Upper lobe of right lung (tissue), 1 donor: ENCODE measurements around the gene MYO18A. TPM values are rescaled to one million over a fixed set of nuclear protein-coding genes. Genes with fewer than 3 reads are reported as not detected.

Experiments
- ATAC-seq: fragments of 200-7000 bp; cut with Tn5 transposase; one replicate; pipeline ENCODE4 v1.9.1; 2020; ENCODE audit warnings: mild to moderate bottlenecking, moderate library complexity
- DNase-seq: peaks from one replicate; pipeline ENCODE4 v3.0.0-alpha.2; 2020
- H3K27ac ChIP-seq: fragments of 200-600 bp; one replicate; pipeline ENCODE4 v1.8.0; 2022
- H3K27me3 ChIP-seq: fragments of 200-600 bp; one replicate; pipeline ENCODE4 v1.8.0; 2022; ENCODE audit warnings: mild to moderate bottlenecking
- H3K36me3 ChIP-seq: fragments of 200-600 bp; one replicate; pipeline ENCODE4 v1.8.0; 2022
- H3K4me1 ChIP-seq: fragments of 200-600 bp; one replicate; pipeline ENCODE4 v1.8.0; 2022
- H3K4me3 ChIP-seq: fragments of 200-600 bp; one replicate; pipeline ENCODE4 v1.8.0; 2022; ENCODE audit warnings: mild to moderate bottlenecking
- H3K9me3 ChIP-seq: fragments of 200-600 bp; one replicate; pipeline ENCODE4 v1.8.0; 2022
- intact Hi-C: fragments of 100-400 bp; cut with DNase I; formaldehyde crosslinking; loops from one replicate; pipeline ENCODE4 v1.11.0; 2022
- total RNA-seq: library from RNA; stranded (reverse); fragmentation: NEBNext Ultra II Directional; extraction: Animal tissue kit (Norgen Biotek cat#: 25700); gene quantifications from one replicate; pipeline ENCODE4 v1.2.1, GENCODE V29; 2021
- TF ChIP-seq, protein P1 (sequence below): fragments of 200-600 bp; IDR thresholded peaks from one replicate; pipeline ENCODE4 v1.8.0; 2022; ENCODE audit warnings: antibody characterized with exemption
- donor health status: DM: no; HTN: yes; CAD: no; lungs with severe emphysema.

MYO18A gene
- total RNA-seq, 1 donor from 2014 or later, result 51.0 TPM

GRCh38 chr17:29032857-29033197 lies 147.4 kb downstream of the MYO18A start:
- TF ChIP-seq, protein P1, sequence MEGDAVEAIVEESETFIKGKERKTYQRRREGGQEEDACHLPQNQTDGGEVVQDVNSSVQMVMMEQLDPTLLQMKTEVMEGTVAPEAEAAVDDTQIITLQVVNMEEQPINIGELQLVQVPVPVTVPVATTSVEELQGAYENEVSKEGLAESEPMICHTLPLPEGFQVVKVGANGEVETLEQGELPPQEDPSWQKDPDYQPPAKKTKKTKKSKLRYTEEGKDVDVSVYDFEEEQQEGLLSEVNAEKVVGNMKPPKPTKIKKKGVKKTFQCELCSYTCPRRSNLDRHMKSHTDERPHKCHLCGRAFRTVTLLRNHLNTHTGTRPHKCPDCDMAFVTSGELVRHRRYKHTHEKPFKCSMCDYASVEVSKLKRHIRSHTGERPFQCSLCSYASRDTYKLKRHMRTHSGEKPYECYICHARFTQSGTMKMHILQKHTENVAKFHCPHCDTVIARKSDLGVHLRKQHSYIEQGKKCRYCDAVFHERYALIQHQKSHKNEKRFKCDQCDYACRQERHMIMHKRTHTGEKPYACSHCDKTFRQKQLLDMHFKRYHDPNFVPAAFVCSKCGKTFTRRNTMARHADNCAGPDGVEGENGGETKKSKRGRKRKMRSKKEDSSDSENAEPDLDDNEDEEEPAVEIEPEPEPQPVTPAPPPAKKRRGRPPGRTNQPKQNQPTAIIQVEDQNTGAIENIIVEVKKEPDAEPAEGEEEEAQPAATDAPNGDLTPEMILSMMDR, result no peak
- intact Hi-C loops, result no loop called here
- no peak for ATAC-seq
- H3K27ac ChIP-seq, result no peak overlapping the region
- H3K4me3 ChIP-seq, result no peak overlapping the region
- DNase-seq, result no peak
- H3K4me1 ChIP-seq, result no peaks in the 10 kb centered on the region
- peaks cover 7% of the 10 kb centered on the region for H3K9me3 ChIP-seq
- H3K27me3 ChIP-seq, result peaks cover 6% of the 10 kb centered on the region
- H3K36me3 ChIP-seq, result no peaks in the 10 kb centered on the region

- no peak overlapping the region for H3K27ac ChIP-seq
- TF ChIP-seq, protein P1, result no peak
- no peak overlapping the region for H3K4me3 ChIP-seq
- ATAC-seq (no peak), DNase-seq (no peak)
- intact Hi-C loops, result no loop called here
- peaks cover 6% of the 10 kb centered on the region for H3K27me3 ChIP-seq
- H3K4me1 ChIP-seq, result no peaks in the 10 kb centered on the region
- no peaks in the 10 kb centered on the region for H3K36me3 ChIP-seq
- H3K9me3 ChIP-seq, result peaks cover 7% of the 10 kb centered on the region
Observed at GRCh38 chr17:29032013-29032856, 148.0 kb downstream of the MYO18A start.

- TF ChIP-seq, protein P1, result no peak
- H3K4me1 ChIP-seq, result no peaks in the 10 kb centered on the region
- peaks cover 6% of the 10 kb centered on the region for H3K27me3 ChIP-seq
- peak; percentile 67 for ATAC-seq
- H3K36me3 ChIP-seq, result no peaks in the 10 kb centered on the region
- H3K9me3 ChIP-seq, result peaks cover 7% of the 10 kb centered on the region
- intact Hi-C loops, result no loop called here
- H3K4me3 ChIP-seq, result no peak overlapping the region
- no peak for DNase-seq
- H3K27ac ChIP-seq, result no peak overlapping the region
Observed at GRCh38 chr17:29031488-29031887, 148.7 kb downstream of the MYO18A start.

DNA sequence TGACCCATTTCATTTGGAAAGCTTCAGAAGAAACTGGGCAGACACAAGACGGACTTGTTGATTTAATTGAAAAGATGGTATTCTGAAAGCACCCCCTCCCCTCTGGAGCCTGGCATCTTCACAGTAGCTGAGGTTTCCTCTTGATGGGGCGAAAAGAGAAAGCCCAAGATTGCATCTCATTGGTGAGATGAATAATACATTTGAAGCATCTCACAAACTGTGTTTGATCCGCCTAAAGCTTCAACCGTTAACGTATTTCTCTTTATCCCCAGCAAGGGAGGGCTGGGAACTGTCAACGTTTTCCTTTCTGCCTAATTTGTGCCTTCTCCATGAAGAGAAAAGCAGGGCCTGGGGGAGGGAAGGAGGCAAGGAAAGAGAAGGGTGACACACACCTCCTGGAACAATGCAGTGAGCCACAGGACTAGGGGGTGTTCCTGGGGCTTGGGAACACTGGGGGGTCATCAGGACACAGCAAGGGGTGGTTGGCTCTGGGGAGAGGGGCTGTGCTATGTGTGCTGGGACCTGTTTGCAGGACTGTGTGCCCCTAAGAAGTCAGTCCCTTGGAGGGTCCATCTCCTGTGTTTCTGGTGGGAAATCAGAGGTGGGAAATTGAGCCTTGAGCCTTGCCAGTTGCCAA lies 155.8 kb downstream of the MYO18A start:
- Histone ChIP-seq H3K4me1 (peaks cover 5% of the 10 kb centered on the region), H3K9me3 (no peaks in the 10 kb centered on the region), H3K36me3 (no peaks in the 10 kb centered on the region), H3K27ac (no peak overlapping the region), H3K27me3 (peaks cover 36% of the 10 kb centered on the region), H3K4me3 (no peak overlapping the region)
- DNase-seq (no peak), ATAC-seq (no peak)
- TF ChIP-seq, protein P1, result no peak
- intact Hi-C loops, result no loop called here

GRCh38 chr17:29022074-29022473 lies 158.1 kb downstream of the MYO18A start:
- Histone ChIP-seq H3K36me3 (no peaks in the 10 kb centered on the region), H3K4me1 (peaks cover 5% of the 10 kb centered on the region), H3K4me3 (no peak overlapping the region), H3K27me3 (peaks cover 55% of the 10 kb centered on the region), H3K9me3 (no peaks in the 10 kb centered on the region), H3K27ac (no peak overlapping the region)
- DNase-seq (no peak), ATAC-seq (no peak)
- intact Hi-C loops, result no loop called here
- TF ChIP-seq, protein P1, result no peak
